ENCODE data around the gene ZNF784. TPM values are rescaled to one million over a fixed set of nuclear protein-coding genes. Genes with fewer than 3 reads are reported as not detected.

ZNF784 gene
- total RNA-seq, 4 donors from 2014 or later: 1.5 to 6.9 (median 1.9) TPM

GRCh38 chr19:55632463-55632834 is 8.1 kb upstream of the ZNF784 start:
- WGBS, 2 donors: 21 to 22% methylated on average over 3 of the region's 3 CpGs
- Histone ChIP-seq H3K36me3 (no peaks in the 10 kb centered on the region), H3K27me3 (no peaks in the 10 kb centered on the region), H3K9me3 (no peaks in the 10 kb centered on the region), H3K4me3 (no peak overlapping the region), H3K27ac (peak overlapping the region in 3 of 4 donors; percentile 21 to 78 (median 45)), H3K4me1 (peaks cover 0 to 42% (median 21%) of the 10 kb centered on the region in 4 donors)
- peak; percentile 91 to 100 for DNase-seq (ENCODE audit: low spot score in 2 of 2)
- TF ChIP-seq EP300 (IDR thresholded peaks at IDR 0.05) (no peak), CTCF (IDR thresholded peaks at IDR 0.05) (peak; percentile 81 to 89 (median 85))

GRCh38 chr19:55626350-55626749 is 2.0 kb upstream of the ZNF784 start:
- H3K9me3 ChIP-seq: no peaks in the 10 kb centered on the region
- H3K36me3 ChIP-seq: peaks cover 0 to 15% (median under 1%) of the 10 kb centered on the region in 3 donors
- no peaks in the 10 kb centered on the region for H3K27me3 ChIP-seq
- peaks cover 4 to 22% (median 6%) of the 10 kb centered on the region in 4 donors for H3K4me1 ChIP-seq
- WGBS, 2 donors: 88 to 89% methylated on average over 11 of the region's 11 CpGs
- no peak overlapping the region for H3K4me3 ChIP-seq
- no peak overlapping the region for H3K27ac ChIP-seq
- DNase-seq (ENCODE audit: low spot score in 2 of 2): no peak
- TF ChIP-seq POLR2A (IDR thresholded peaks at IDR 0.05) (no peak), EP300 (IDR thresholded peaks at IDR 0.05) (no peak), CTCF (IDR thresholded peaks at IDR 0.05) (no peak)

- H3K36me3 ChIP-seq: peaks cover 0 to 29% (median 4%) of the 10 kb centered on the region in 3 donors
- H3K4me3 ChIP-seq: peak overlapping the region; percentile 46 to 71 (median 60)
- H3K27me3 ChIP-seq: no peaks in the 10 kb centered on the region
- no peak for TF ChIP-seq POLR2A (IDR thresholded peaks at IDR 0.05)
- no peak for TF ChIP-seq EP300 (IDR thresholded peaks at IDR 0.05)
- TF ChIP-seq CTCF (IDR thresholded peaks at IDR 0.05): no peak
- peak overlapping the region; percentile 89 to 99 (median 93) for H3K27ac ChIP-seq
- 42 to 44% methylated on average over 11 of the region's 11 CpGs for WGBS, 2 donors
- DNase-seq (ENCODE audit: low spot score in 2 of 2): no peak
- H3K9me3 ChIP-seq: no peaks in the 10 kb centered on the region
- H3K4me1 ChIP-seq: peaks cover 4 to 22% (median 6%) of the 10 kb centered on the region in 4 donors
These were observed 599 bp upstream of the ZNF784 start for GRCh38 chr19:55625004-55625326.

GRCh38 chr19:55623561-55623960 is 805 bp downstream of the ZNF784 start:
- H3K36me3 ChIP-seq: peaks cover 0 to 30% (median 4%) of the 10 kb centered on the region in 3 donors
- no peak for DNase-seq (ENCODE audit: low spot score in 2 of 2)
- no peaks in the 10 kb centered on the region for H3K27me3 ChIP-seq
- H3K27ac ChIP-seq: peak overlapping the region; percentile 89 to 99 (median 93)
- WGBS, 2 donors: 54 to 61% methylated on average over 7 of the region's 7 CpGs
- no peaks in the 10 kb centered on the region for H3K9me3 ChIP-seq
- peak overlapping the region in 3 of 4 donors; percentile 12 to 71 (median 46) for H3K4me3 ChIP-seq
- H3K4me1 ChIP-seq: peaks cover 4 to 22% (median 6%) of the 10 kb centered on the region in 4 donors
- TF ChIP-seq EP300 (IDR thresholded peaks at IDR 0.05) (no peak), CTCF (IDR thresholded peaks at IDR 0.05) (no peak), POLR2A (IDR thresholded peaks at IDR 0.05) (no peak)

- H3K4me1 ChIP-seq: peaks cover 4 to 22% (median 6%) of the 10 kb centered on the region in 4 donors
These were observed 1.2 kb downstream of the ZNF784 start for GRCh38 chr19:55623130-55623529.

More at GRCh38 chr19:55623130-55623529, 1.2 kb downstream of the ZNF784 start:
- peak overlapping the region in 3 of 4 donors; percentile 90 to 99 (median 96) for H3K27ac ChIP-seq
- peaks cover 0 to 31% (median 4%) of the 10 kb centered on the region in 3 donors for H3K36me3 ChIP-seq
- no peak for DNase-seq (ENCODE audit: low spot score in 2 of 2)
- H3K9me3 ChIP-seq: no peaks in the 10 kb centered on the region
- TF ChIP-seq CTCF (IDR thresholded peaks at IDR 0.05) (no peak), EP300 (IDR thresholded peaks at IDR 0.05) (no peak), POLR2A (IDR thresholded peaks at IDR 0.05) (no peak)
- WGBS, 2 donors: 94 to 95% methylated on average over 7 of the region's 7 CpGs
- no peaks in the 10 kb centered on the region for H3K27me3 ChIP-seq
- H3K4me3 ChIP-seq: no peak overlapping the region

Measured in tibial nerve (tissue), 4 donors.